HG02798 (cell line): ENCODE data around the gene ANKLE2.
A peak's percentile ranks its signal among the peaks of the same experiment; 100 is the strongest.
"Not testable (repeated sequence)": the region's sequence is repeated elsewhere in the genome, so short reads cannot be mapped to it uniquely, and the experiment has no call there.

Experiments
- ATAC-seq: cut with Tn5 transposase; IDR thresholded peaks from one replicate; pipeline ENCODE4 v1.9.1; 2021; ENCODE audit warnings: mild to moderate bottlenecking; ENCODE audit not compliant: unreplicated experiment, poor library complexity

Gene ANKLE2

DNA sequence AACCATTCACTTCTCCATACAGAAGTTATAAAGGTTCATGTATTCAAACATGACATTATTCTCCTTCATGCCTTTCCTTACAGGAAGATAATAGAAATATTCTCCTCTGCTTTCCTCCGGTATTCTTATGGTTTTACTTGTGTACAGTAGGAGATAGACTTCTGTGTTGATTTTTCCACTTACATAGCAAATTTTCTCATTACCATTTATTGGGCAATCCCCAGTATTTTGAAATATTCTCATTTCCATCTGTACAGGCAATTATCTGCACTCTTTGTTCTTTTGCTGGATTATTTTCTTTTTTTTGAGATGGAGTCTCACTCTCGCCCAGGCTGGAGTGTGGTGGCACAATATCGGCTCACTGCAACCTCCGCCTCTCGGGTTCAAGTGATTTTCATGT, 63.3 kb downstream of the ANKLE2 start:
- ATAC-seq = no peak

- ATAC-seq = no peak
Measured at GRCh38 chr12:132695431-132695830, 66.2 kb downstream of the ANKLE2 start.

DNA sequence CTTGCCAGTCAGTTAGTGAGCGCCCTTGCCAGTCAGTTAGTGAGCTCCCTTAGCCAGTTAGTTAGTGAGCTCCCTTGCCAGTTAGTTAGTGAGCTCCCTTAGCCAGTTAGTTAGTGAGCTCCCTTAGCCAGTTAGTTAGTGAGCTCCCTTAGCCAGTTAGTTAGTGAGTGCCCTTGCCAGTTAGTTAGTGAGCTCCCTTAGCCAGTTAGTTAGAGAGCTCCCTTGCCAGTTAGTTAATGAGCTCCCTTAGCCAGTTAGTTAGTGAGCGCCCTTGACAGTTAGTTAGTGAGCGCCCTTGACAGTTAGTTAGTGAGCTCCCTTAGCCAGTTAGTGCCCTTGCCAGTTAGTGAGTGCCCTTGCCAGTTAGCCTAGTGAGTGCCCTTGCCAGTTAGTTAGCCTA, 66.7 kb downstream of the ANKLE2 start:
- not testable (repeated sequence) for ATAC-seq

DNA sequence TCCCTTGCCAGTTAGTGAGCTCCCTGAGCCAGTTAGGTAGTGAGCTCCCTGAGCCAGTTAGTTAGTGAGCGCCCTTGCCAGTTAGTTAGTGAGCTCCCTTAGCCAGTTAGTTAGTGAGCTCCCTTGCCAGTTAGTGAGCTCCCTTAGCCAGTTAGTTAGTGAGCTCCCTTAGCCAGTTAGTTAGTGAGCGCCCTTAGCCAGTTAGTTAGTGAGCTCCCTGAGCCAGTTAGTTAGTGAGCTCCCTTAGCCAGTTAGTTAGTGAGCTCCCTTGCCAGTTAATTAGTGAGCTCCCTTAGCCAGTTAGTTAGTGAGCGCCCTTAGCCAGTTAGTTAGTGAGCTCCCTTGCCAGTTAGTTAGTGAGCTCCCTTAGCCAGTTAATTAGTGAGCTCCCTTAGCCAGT, 69.6 kb downstream of the ANKLE2 start:
- not testable (repeated sequence) for ATAC-seq

DNA sequence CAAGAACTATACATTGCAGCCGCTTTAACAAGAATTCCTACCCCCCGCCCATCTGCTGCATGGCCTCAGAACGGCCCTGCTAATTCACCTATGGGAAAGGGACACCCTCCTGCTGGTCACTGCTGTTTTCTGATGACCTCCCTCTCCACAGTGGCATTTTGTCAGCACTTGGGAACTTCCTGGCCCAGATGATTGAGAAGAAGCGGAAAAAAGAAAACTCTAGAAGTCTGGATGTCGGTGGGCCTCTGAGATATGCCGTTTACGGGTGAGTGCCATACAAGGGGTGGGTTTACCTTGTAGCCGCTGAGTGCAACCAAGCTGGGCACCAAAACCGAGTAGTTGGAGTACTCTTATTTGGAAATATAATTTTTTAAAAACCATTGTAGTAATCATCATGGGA, 71.5 kb downstream of the ANKLE2 start:
- ATAC-seq = no peak

DNA sequence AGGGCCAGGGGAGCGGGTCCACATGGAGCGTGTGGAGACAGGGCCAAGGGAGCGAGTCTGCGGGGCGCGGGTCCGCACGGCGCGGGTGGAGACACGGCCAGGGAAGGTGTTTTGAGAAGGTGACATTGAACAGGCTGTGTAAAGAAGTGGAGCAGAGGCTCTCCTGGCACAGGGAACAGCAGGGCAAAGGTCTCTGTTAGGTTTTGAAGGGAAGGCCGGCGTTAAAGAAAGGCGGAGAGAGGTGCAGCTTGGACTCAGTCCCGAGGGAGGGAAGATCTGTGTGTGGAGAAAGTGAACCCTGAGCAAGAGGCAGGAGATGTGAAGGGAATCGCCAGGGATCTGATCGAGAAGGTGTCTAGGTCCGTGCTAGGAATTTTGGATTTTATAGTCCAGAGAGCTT, 72.4 kb downstream of the ANKLE2 start:
- no peak for ATAC-seq

- ATAC-seq = peak; percentile 95
Measured at GRCh38 chr12:132687211-132688164, 74.1 kb downstream of the ANKLE2 start, which contains the start of the genes POLE and PXMP2. TSS of gene POLE (minus strand) at chr12:132687342. CDS start at chr12:132687315, 27 bp downstream. TSS of gene PXMP2 (plus strand) at chr12:132687587. CDS start at chr12:132687671, 84 bp downstream.

DNA sequence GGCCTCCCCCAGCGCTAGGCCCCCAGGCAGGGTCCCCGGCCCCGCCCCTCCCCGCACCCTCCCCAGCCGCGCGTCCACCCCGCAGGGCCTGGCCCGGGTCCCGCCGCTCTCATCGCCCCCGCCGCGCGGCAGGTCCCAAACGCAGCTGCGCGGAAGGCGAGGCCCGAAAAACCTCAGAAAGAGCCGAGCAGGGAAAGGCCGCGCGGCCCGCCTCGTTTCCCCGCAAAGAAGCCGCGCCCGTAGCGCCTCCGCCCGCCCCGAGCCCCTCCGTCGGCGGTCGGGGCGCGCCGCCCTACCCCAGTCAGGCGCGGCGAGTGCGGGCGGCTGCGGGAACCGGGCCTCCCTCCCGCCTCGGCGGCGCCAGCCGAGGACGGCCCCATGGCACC, 74.8 kb downstream of the ANKLE2 start:
- ATAC-seq = peak; percentile 16

- no peak for ATAC-seq
Measured at GRCh38 chr12:132685400-132685799, 76.2 kb downstream of the ANKLE2 start.

GRCh38 chr12:132677492-132677891, 84.1 kb downstream of the ANKLE2 start:
- no peak for ATAC-seq

GRCh38 chr12:132675757-132676432, 85.7 kb downstream of the ANKLE2 start:
- ATAC-seq = no peak
